Measurements from ENCODE around the gene TPBG.

The TPBG gene

DNA sequence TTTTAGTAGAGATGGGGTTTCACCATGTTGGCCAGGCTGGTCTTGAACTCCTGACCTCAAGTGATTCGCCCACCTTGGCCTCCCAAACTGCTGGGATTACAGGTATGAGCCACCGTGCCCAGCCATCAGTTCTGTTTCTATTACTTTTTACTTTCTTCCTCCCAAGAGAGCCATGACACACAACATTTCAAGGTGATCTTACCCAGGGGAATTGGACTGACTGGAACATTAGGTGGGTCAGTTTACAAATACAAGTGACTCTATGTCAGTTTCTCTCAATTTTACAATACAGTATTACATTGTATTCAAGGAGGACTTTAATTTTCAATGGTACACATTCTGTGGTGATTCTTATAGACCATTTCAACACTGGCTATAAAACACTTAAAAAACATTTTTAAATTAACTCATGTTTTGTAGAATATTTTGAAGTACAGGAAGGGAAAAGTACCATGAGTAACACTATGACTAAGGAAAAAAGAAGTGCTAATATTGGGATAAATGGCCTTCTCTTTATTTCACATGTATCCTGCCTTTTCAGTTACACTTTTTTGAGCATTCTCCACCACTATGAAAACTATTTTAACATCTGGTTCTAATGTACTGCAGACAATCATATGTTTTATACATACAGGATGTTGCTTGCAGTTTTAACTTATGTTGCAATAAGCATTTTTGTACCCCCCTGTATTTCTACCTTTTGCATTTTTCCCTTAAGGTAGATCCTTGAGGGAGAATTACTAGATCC is 8.4 kb downstream of the TPBG start:
- Histone ChIP-seq H2AFZ (no peak overlapping the region), H3K79me2 (no peaks in the 10 kb centered on the region), H3K36me3 (ENCODE audit: control insufficient read depth, insufficient read depth, low read length) (no peaks in the 10 kb centered on the region), H3K4me3 (ENCODE audit: low read depth, low read length) (no peak overlapping the region), H3K27me3 (ENCODE audit: control insufficient read depth, insufficient read depth, low read length) (no peaks in the 10 kb centered on the region), H3K4me2 (ENCODE audit: low read length) (no peak overlapping the region), H3K27ac (no peak overlapping the region), H3K9ac (no peak overlapping the region), H3K4me1 (no peaks in the 10 kb centered on the region), H3K9me3 (ENCODE audit: control insufficient read depth, low read length) (no peaks in the 10 kb centered on the region)
- TF ChIP-seq, protein P1, sequence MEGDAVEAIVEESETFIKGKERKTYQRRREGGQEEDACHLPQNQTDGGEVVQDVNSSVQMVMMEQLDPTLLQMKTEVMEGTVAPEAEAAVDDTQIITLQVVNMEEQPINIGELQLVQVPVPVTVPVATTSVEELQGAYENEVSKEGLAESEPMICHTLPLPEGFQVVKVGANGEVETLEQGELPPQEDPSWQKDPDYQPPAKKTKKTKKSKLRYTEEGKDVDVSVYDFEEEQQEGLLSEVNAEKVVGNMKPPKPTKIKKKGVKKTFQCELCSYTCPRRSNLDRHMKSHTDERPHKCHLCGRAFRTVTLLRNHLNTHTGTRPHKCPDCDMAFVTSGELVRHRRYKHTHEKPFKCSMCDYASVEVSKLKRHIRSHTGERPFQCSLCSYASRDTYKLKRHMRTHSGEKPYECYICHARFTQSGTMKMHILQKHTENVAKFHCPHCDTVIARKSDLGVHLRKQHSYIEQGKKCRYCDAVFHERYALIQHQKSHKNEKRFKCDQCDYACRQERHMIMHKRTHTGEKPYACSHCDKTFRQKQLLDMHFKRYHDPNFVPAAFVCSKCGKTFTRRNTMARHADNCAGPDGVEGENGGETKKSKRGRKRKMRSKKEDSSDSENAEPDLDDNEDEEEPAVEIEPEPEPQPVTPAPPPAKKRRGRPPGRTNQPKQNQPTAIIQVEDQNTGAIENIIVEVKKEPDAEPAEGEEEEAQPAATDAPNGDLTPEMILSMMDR (IDR thresholded peaks at IDR 0.05) = no peak

DNA sequence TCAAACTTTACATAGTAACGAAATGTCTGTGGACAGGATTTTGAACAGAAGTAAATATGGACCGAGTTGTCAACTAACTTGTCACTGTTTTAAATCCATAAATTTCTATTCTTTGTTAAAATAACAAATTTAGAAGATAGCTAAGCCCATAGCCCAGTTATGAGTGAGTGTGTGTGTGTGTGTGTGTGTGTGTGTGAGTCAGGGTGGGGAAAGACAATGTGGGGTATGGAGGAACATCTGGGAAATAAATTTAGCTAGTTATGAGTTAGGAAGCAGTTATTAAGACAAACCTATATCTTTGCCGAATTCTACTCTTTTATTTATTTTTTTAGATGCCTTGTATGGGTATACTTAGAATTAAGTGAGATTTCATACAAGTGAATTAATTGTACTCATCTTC is 9.0 kb downstream of the TPBG start:
- Histone ChIP-seq H3K4me3 (ENCODE audit: low read depth, low read length) (no peak overlapping the region), H3K36me3 (ENCODE audit: control insufficient read depth, insufficient read depth, low read length) (no peaks in the 10 kb centered on the region), H3K4me1 (no peaks in the 10 kb centered on the region), H3K27me3 (ENCODE audit: control insufficient read depth, insufficient read depth, low read length) (no peaks in the 10 kb centered on the region), H3K4me2 (ENCODE audit: low read length) (no peak overlapping the region), H3K27ac (no peak overlapping the region), H3K79me2 (no peaks in the 10 kb centered on the region), H2AFZ (no peak overlapping the region), H3K9me3 (ENCODE audit: control insufficient read depth, low read length) (no peaks in the 10 kb centered on the region), H3K9ac (no peak overlapping the region)
- TF ChIP-seq, protein P1 (IDR thresholded peaks at IDR 0.05) = no peak

DNA sequence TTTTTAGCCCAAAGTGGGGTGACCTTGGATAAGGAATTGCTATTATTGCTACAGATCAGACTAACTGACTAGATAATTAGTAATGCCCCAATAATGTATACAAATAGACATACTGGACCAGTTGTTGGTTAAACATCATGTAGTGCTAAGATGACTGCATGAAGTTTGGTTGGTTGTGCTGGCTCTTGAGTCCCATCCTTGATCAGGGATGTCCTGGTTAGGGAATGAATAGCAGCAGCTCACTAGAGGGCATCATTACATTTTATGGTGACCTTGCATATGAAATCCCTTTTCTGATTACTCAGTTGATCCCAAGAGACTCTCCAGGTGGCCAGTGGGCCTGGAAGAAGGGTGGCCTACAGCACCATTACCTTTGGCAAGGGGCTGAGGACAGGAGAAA is 10.9 kb downstream of the TPBG start:
- Histone ChIP-seq H3K4me1 (no peaks in the 10 kb centered on the region), H3K27me3 (ENCODE audit: control insufficient read depth, insufficient read depth, low read length) (no peaks in the 10 kb centered on the region), H3K4me2 (ENCODE audit: low read length) (no peak overlapping the region), H2AFZ (no peak overlapping the region), H3K9me3 (ENCODE audit: control insufficient read depth, low read length) (no peaks in the 10 kb centered on the region), H3K36me3 (ENCODE audit: control insufficient read depth, insufficient read depth, low read length) (no peaks in the 10 kb centered on the region), H3K4me3 (ENCODE audit: low read depth, low read length) (no peak overlapping the region), H3K79me2 (no peaks in the 10 kb centered on the region), H3K27ac (no peak overlapping the region), H3K9ac (no peak overlapping the region)
- TF ChIP-seq, protein P1 (IDR thresholded peaks at IDR 0.05) = no peak

DNA sequence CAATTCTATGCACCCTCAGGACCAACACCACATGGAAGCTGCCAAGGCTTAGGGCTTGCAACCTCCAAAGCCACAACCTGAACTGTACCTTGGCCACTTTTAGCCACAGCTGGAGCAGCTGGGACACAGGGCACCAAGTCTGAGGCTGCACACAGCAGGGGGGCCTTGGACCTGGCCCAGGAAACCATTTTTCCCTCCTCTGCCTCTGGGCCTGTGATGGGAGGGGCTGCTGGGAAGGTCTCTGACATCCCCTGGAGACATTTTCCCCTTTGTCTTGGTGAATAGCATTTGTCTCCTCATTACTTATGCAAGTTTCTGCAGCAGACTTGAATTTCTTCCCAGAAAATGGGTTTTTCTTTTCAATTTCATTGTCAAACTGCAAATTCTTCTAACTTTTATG is 13.0 kb downstream of the TPBG start:
- H3K9ac ChIP-seq = no peak overlapping the region
- no peaks in the 10 kb centered on the region for H3K79me2 ChIP-seq
- no peak overlapping the region for H3K4me2 ChIP-seq (ENCODE audit: low read length)
- TF ChIP-seq, protein P1 (IDR thresholded peaks at IDR 0.05) = no peak
- H3K36me3 ChIP-seq (ENCODE audit: control insufficient read depth, insufficient read depth, low read length) = no peaks in the 10 kb centered on the region
- no peaks in the 10 kb centered on the region for H3K27me3 ChIP-seq (ENCODE audit: control insufficient read depth, insufficient read depth, low read length)
- no peaks in the 10 kb centered on the region for H3K4me1 ChIP-seq
- no peak overlapping the region for H3K27ac ChIP-seq
- H3K4me3 ChIP-seq (ENCODE audit: low read depth, low read length) = no peak overlapping the region
- no peak overlapping the region for H2AFZ ChIP-seq
- no peaks in the 10 kb centered on the region for H3K9me3 ChIP-seq (ENCODE audit: control insufficient read depth, low read length)

DNA sequence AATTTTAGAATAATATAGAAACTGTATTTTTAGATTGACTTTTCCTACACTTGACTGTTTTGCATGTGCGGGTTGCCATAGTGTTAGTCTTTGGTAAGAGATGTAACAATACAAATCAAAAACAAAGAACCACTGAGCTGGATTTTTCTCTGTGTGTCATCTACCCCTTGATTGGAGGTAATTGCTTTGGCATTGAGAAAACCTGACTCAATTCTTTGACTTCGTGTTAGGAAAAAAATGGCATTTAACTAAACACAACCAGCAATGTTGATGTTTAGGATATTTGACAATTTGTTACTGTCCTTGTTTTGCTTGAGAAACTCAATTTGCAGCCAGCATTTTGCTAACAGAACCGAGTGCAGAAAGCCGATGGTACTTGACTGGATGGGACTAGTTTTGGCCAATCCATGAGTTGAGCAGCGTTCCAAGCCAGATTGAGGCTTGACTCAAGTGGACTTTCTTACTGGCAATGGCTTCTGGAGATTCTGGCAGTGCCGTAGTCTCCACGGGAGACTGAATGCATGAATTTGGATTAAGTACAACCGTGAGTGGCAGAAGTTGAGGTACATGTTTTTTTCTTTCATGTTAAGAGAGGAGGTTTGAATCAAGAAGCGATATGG is 17.1 kb downstream of the TPBG start:
- TF ChIP-seq, protein P1 (IDR thresholded peaks at IDR 0.05) = no peak

More for the DNA sequence above, 17.1 kb downstream of the TPBG start:
- Histone ChIP-seq H3K9ac (no peak overlapping the region), H3K27me3 (ENCODE audit: control insufficient read depth, insufficient read depth, low read length) (no peaks in the 10 kb centered on the region), H3K79me2 (no peaks in the 10 kb centered on the region), H3K4me1 (no peaks in the 10 kb centered on the region), H3K4me2 (ENCODE audit: low read length) (no peak overlapping the region), H3K4me3 (ENCODE audit: low read depth, low read length) (no peak overlapping the region), H3K27ac (no peak overlapping the region), H2AFZ (no peak overlapping the region), H3K9me3 (ENCODE audit: control insufficient read depth, low read length) (no peaks in the 10 kb centered on the region), H3K36me3 (ENCODE audit: control insufficient read depth, insufficient read depth, low read length) (no peaks in the 10 kb centered on the region)
